Thoracic aorta (tissue), 2 donors: ENCODE measurements around the gene NAGPA. TPM values are rescaled to one million over a fixed set of nuclear protein-coding genes. Genes with fewer than 3 reads are reported as not detected.
A peak's percentile ranks its signal among the peaks of the same experiment; 100 is the strongest.
"Not testable (repeated sequence)": the region's sequence is repeated elsewhere in the genome, so short reads cannot be mapped to it uniquely, and the experiment has no call there.

ENCODE experiments used
- ATAC-seq: fragments of 150-250 bp; one replicate; pipeline ENCODE4 v1.8.0; 2017; ENCODE audit warnings: low read depth; ENCODE audit not compliant: insufficient number of reproducible peaks, low FRiP score
- DNase-seq: peaks from one replicate; pipeline ENCODE4 v3.0.0-alpha.2; 2020; ENCODE audit warnings: low spot score
- H3K27ac ChIP-seq, 2 donors: fragments of 200-600 bp; sonication (generic); 1 replicate in 1 of 2; 2 replicates in 1 of 2; pipeline ENCODE4 v1.5.1; 2016; ENCODE audit warnings: mild to moderate bottlenecking in 2 of 2, moderate library complexity in 2 of 2
- H3K27me3 ChIP-seq: fragments of 200-600 bp; sonication (generic); replicated peaks from 2 replicates; pipeline ENCODE4 v1.6.0; 2016; ENCODE audit warnings: mild to moderate bottlenecking; ENCODE audit not compliant: insufficient read depth
- H3K36me3 ChIP-seq: fragments of 200-600 bp; sonication (generic); one replicate; pipeline ENCODE4 v1.5.1; 2016
- H3K4me1 ChIP-seq, 2 donors: fragments of 200-600 bp; sonication (generic); 1 replicate in 1 of 2; 2 replicates in 1 of 2; pipeline versions ENCODE4 v1.5.1 to v1.6.0; 2016; ENCODE audit warnings: low read depth in 2 of 2, mild to moderate bottlenecking in 1 of 2; ENCODE audit not compliant: control insufficient read depth in 1 of 2
- H3K4me3 ChIP-seq: fragments of 200-600 bp; sonication (generic); 2 replicates; pipeline ENCODE4 v1.5.1; 2016; ENCODE audit warnings: mild to moderate bottlenecking
- H3K9me3 ChIP-seq: fragments of 200-600 bp; sonication (generic); 2 replicates; pipeline ENCODE4 v1.5.1; 2016
- total RNA-seq, 2 donors: library from RNA; depleted of rRNA; stranded (reverse); fragments of >200 nt; gene quantifications; one replicate each; pipeline versions ENCODE4 v1.1.0 to v1.2.3, GENCODE V29; 2016
- TF ChIP-seq, protein P1 (sequence below): fragments of 200-600 bp; sonication (generic); IDR thresholded peaks from one replicate; pipeline ENCODE4 v1.5.1; 2019; ENCODE audit warnings: antibody characterized with exemption

NAGPA gene
- 10 to 100 TPM; 35.3 to 55.2 TPM for total RNA-seq

GRCh38 chr16:5033256-5034166 is at the start of gene NAGPA:
Gene NAGPA (minus strand): TSS chr16:5033935. CDS start chr16:5033914, 21 bp downstream.
- Histone ChIP-seq H3K4me1 (peaks cover 4 to 19% of the 10 kb centered on the region in 2 donors), H3K9me3 (no peaks in the 10 kb centered on the region), H3K36me3 (no peaks in the 10 kb centered on the region), H3K27ac (peak within 1 kb of the TSS; percentile 42 to 61), H3K27me3 (no peaks in the 10 kb centered on the region), H3K4me3 (peak within 1 kb of the TSS; percentile 79)
- DNase-seq (peak; percentile 60), ATAC-seq (peak; percentile 88)
- TF ChIP-seq, protein P1, sequence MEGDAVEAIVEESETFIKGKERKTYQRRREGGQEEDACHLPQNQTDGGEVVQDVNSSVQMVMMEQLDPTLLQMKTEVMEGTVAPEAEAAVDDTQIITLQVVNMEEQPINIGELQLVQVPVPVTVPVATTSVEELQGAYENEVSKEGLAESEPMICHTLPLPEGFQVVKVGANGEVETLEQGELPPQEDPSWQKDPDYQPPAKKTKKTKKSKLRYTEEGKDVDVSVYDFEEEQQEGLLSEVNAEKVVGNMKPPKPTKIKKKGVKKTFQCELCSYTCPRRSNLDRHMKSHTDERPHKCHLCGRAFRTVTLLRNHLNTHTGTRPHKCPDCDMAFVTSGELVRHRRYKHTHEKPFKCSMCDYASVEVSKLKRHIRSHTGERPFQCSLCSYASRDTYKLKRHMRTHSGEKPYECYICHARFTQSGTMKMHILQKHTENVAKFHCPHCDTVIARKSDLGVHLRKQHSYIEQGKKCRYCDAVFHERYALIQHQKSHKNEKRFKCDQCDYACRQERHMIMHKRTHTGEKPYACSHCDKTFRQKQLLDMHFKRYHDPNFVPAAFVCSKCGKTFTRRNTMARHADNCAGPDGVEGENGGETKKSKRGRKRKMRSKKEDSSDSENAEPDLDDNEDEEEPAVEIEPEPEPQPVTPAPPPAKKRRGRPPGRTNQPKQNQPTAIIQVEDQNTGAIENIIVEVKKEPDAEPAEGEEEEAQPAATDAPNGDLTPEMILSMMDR, result no peak

- H3K9me3 ChIP-seq, H3K27me3 ChIP-seq, ATAC-seq, H3K4me1 ChIP-seq, H3K4me3 ChIP-seq, DNase-seq, H3K27ac ChIP-seq: not testable (repeated sequence)
- H3K36me3 ChIP-seq, result peaks cover 33% of the 10 kb centered on the region
These were observed 47.3 kb upstream of the NAGPA start for GRCh38 chr16:5080996-5081395.

DNA sequence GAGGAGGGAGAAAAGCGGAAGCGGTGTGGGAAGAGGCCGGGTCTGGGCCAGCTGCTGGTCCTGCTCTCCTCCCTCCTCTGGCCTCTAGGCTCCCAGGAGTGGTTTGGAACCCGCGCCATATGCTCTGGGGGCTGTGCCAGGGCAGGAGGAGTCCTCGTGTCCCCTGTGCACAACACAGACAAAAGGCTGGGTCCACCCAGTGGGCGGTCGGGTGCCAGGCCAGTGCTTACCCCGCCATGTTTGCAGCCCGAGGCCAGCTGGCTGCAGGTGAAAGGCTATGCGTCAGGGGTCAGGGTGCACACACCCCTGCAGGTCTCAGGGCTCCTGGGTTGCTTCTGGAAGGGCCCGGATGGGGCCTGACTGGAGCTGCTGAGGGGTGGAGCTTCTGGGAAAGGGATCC is 46.7 kb upstream of the NAGPA start:
- H3K27me3 ChIP-seq, H3K4me3 ChIP-seq, H3K27ac ChIP-seq, DNase-seq, H3K4me1 ChIP-seq, H3K9me3 ChIP-seq, ATAC-seq: not testable (repeated sequence)
- H3K36me3 ChIP-seq, result peaks cover 35% of the 10 kb centered on the region

- Histone ChIP-seq H3K27ac (no peak overlapping the region), H3K36me3 (peaks cover 35% of the 10 kb centered on the region), H3K4me1 (no peaks in the 10 kb centered on the region), H3K27me3 (no peaks in the 10 kb centered on the region), H3K9me3 (no peaks in the 10 kb centered on the region), H3K4me3 (no peak overlapping the region)
- ATAC-seq, result no peak
- TF ChIP-seq, protein P1, result no peak
- DNase-seq, result no peak
These were observed 44.9 kb upstream of the NAGPA start for GRCh38 chr16:5078626-5079025.

DNA sequence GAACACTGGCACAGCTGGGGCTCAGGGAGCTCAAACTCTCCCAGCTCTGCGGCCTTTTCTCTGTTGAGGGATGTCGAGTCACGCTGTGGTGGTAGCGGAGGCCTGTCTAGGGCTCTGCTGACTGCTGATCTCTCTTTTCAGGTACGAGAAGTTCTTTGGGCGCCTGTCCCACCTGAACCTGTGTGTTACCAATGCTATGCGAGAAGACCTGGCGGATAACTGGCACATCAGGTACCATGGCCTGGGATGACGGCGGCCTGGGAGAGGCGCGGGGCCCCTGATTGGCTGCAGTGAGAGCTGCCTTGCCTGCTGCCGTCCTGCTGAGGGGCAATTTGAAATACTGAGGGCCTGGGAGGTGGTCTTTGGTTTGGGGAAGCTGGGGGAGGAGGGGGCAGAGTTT is 43.6 kb upstream of the NAGPA start:
- Histone ChIP-seq H3K27ac (no peak overlapping the region), H3K9me3 (no peaks in the 10 kb centered on the region), H3K27me3 (no peaks in the 10 kb centered on the region), H3K4me1 (peaks cover 1 to 5% of the 10 kb centered on the region in 2 donors), H3K36me3 (peaks cover 31% of the 10 kb centered on the region), H3K4me3 (no peak overlapping the region)
- TF ChIP-seq, protein P1, result no peak
- DNase-seq, result no peak
- no peak for ATAC-seq

DNA sequence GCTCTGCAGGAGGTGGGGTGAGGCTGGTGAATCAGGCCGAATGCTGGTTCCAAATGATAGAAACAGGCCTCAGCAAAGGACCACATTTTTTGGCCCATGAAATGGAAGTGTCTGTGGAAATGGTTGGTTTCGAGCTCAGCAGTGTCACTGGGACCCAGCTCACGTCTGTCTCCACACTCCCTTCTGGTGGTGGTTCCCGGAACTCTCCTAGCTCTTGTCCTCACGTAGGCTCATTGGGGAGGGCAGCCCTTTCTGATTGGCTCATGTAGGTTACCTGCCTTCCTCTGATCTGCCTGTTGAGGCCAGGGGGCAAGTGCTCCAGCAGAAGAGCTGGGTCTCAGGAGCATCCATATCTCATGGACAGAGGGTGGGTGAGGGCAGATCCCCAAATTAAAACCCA is 41.9 kb upstream of the NAGPA start:
- H3K27me3 ChIP-seq, result no peaks in the 10 kb centered on the region
- H3K4me1 ChIP-seq, result peaks cover 9 to 11% of the 10 kb centered on the region in 2 donors
- no peak for DNase-seq
- H3K9me3 ChIP-seq, result no peaks in the 10 kb centered on the region
- ATAC-seq, result no peak
- H3K4me3 ChIP-seq, result no peak overlapping the region
- no peak overlapping the region for H3K27ac ChIP-seq
- TF ChIP-seq, protein P1, result no peak
- H3K36me3 ChIP-seq, result peaks cover 27% of the 10 kb centered on the region

DNA sequence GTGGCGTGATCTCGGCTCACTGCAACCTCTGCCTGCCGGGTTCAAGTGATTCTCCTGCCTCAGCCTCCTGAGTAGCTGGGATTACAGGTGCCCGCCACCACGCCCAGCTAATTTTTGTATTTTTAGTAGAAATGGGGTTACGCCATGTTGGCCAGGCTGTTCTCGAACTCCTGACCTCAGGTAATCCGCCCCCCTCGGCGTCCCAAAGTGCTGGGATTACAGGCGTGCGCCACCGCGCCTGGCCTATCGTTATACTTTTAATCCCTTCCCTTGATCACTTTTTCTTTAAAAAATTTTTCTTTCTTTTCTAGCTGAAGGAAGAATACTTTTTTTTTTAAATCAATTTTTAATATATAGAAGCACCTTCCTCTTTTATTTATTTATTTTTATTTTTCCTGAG is 40.0 kb upstream of the NAGPA start:
- ATAC-seq, DNase-seq, H3K4me3 ChIP-seq, H3K27me3 ChIP-seq, H3K9me3 ChIP-seq, H3K27ac ChIP-seq: not testable (repeated sequence)
- Histone ChIP-seq H3K36me3 (peaks cover 20% of the 10 kb centered on the region), H3K4me1 (peaks cover 9 to 11% of the 10 kb centered on the region in 2 donors)
